ENCODE data around the gene LZIC. TPM values are rescaled to one million over a fixed set of nuclear protein-coding genes. Genes with fewer than 3 reads are reported as not detected.

Gene LZIC
- total and polyA plus RNA-seq, 9 of the 15 experiments (the other 6 are each of a cell fraction or from before 2014, with no cell fraction given) = 32.9 to 109 (median 61.7) TPM

GRCh38 chr1:9942939-9943788 is at the start of gene LZIC, which contains the start of gene NMNAT1 (continued):
- 0 out of 2 replicates have a peak, but pooled peaks have one; percentile 20 for TF ChIP-seq ZNF592 (IDR thresholded peaks at IDR 0.05)
- TF ChIP-seq NBN (IDR thresholded peaks at IDR 0.05; ENCODE audit: low read depth) = no peak
- peak; percentile 86 for TF ChIP-seq VEZF1 (CRISPR knock-in tag; IDR thresholded peaks at IDR 0.05)
- no peak for TF ChIP-seq FUS (optimal IDR thresholded peaks at IDR 0.05; ENCODE audit: low read depth, low read length)
- peak; percentile 69 for TF ChIP-seq L3MBTL2 (IDR thresholded peaks at IDR 0.05)
- peak; percentile 79 for TF ChIP-seq PCBP1 (IDR thresholded peaks at IDR 0.05; ENCODE audit: low read depth, low read length, poor library complexity, severe bottlenecking)
- TF ChIP-seq E2F6 (IDR thresholded peaks at IDR 0.05; ENCODE audit: borderline replicate concordance in 1 of 2, extremely low read depth in 1 of 2, insufficient read depth in 1 of 2, insufficient read length in 1 of 2, low read depth in 1 of 2, low read length in 1 of 2, poor library complexity in 1 of 2, severe bottlenecking in 1 of 2) = peak; percentile 44 to 63
- TF ChIP-seq SRF (CRISPR knock-in tag; IDR thresholded peaks at IDR 0.05) = no peak; a peak in 1 of 4 replicates

Measured in K562 (cell line).